GM19043 (cell line): ENCODE data around the gene SGMS1.
A peak's percentile ranks its signal among the peaks of the same experiment; 100 is the strongest.
"Not testable (repeated sequence)": the region's sequence is repeated elsewhere in the genome, so short reads cannot be mapped to it uniquely, and the experiment has no call there.

Experiments
- ATAC-seq: cut with Tn5 transposase; IDR thresholded peaks from one replicate; pipeline ENCODE4 v1.9.1; 2021; ENCODE audit warnings: low read depth; ENCODE audit not compliant: unreplicated experiment

SGMS1 gene

GRCh38 chr10:50477287-50478203 lies 146.2 kb downstream of the SGMS1 start:
- ATAC-seq: no peak

GRCh38 chr10:50473756-50474155 lies 150.0 kb downstream of the SGMS1 start:
- ATAC-seq: no peak

- ATAC-seq: no peak
These were observed 150.8 kb downstream of the SGMS1 start for GRCh38 chr10:50472914-50473313.

- ATAC-seq: no peak
These were observed 152.2 kb downstream of the SGMS1 start for GRCh38 chr10:50471583-50471975.

- no peak for ATAC-seq
These were observed 152.8 kb downstream of the SGMS1 start for GRCh38 chr10:50470798-50471582.

GRCh38 chr10:50470345-50470744 lies 153.4 kb downstream of the SGMS1 start:
- peak; percentile 67 for ATAC-seq

- no peak for ATAC-seq
These were observed 154.0 kb downstream of the SGMS1 start for GRCh38 chr10:50469778-50470193.

- ATAC-seq: no peak
These were observed 154.5 kb downstream of the SGMS1 start for GRCh38 chr10:50469288-50469687.

- ATAC-seq: no peak
These were observed 156.5 kb downstream of the SGMS1 start for GRCh38 chr10:50467209-50467608.

GRCh38 chr10:50464004-50464409 lies 159.7 kb downstream of the SGMS1 start:
- no peak for ATAC-seq

- ATAC-seq: no peak
These were observed 161.9 kb downstream of the SGMS1 start for GRCh38 chr10:50461834-50462233.

GRCh38 chr10:50461123-50461522 lies 162.6 kb downstream of the SGMS1 start:
- no peak for ATAC-seq

- ATAC-seq: peak; percentile 42
These were observed 167.0 kb downstream of the SGMS1 start for GRCh38 chr10:50456719-50457118.

GRCh38 chr10:50453940-50454339 lies 169.8 kb downstream of the SGMS1 start:
- no peak for ATAC-seq

- no peak for ATAC-seq
These were observed 171.2 kb downstream of the SGMS1 start for GRCh38 chr10:50452603-50453002.

GRCh38 chr10:50447691-50448090 lies 176.1 kb downstream of the SGMS1 start:
- ATAC-seq: no peak

GRCh38 chr10:50445777-50446176 lies 178.0 kb downstream of the SGMS1 start:
- ATAC-seq: not testable (repeated sequence)

GRCh38 chr10:50440489-50440888 lies 183.3 kb downstream of the SGMS1 start:
- no peak for ATAC-seq

GRCh38 chr10:50439806-50440205 lies 183.9 kb downstream of the SGMS1 start:
- no peak for ATAC-seq

- ATAC-seq: no peak
These were observed 184.6 kb downstream of the SGMS1 start for GRCh38 chr10:50439187-50439586.
